Caco-2 (cell line): ENCODE measurements around the gene CCDC30. TPM values are rescaled to one million over a fixed set of nuclear protein-coding genes. Genes with fewer than 3 reads are reported as not detected.

ENCODE experiments used
- BruUV-seq: library from RNA; stranded (reverse); fragments of 400-500 nt; replicated peaks from 2 replicates; lab custom pipeline; 2021; lab: Mats Ljungman, UMichigan
- CTCF ChIA-PET: fragments of 300-600 bp; sonication (Branson Sonifier 250); formaldehyde crosslinking; loops from one replicate; lab custom pipeline; 2022; ENCODE audit warnings: antibody characterized with exemption; lab: Charles Lee
- POLR2A ChIA-PET: fragments of 300-600 bp; sonication (Branson Sonifier 250); formaldehyde crosslinking; loops from one replicate; lab custom pipeline; 2022; ENCODE audit warnings: antibody characterized with exemption; lab: Charles Lee
- DNase-seq, 2 experiments: peaks; one replicate each; pipeline versions ENCODE4 v3.0.0 to v3.0.0-alpha.2; 2020 to 2022
- H3K27me3 ChIP-seq: replicated peaks from 2 replicates; pipeline ENCODE4 v1.6.0; 2011; ENCODE audit warnings: low read length; ENCODE audit not compliant: control insufficient read depth, insufficient read depth
- H3K36me3 ChIP-seq: 2 replicates; pipeline ENCODE4 v1.5.1; 2011; ENCODE audit warnings: low read length; ENCODE audit not compliant: control insufficient read depth, insufficient read depth
- H3K4me1 ChIP-seq: fragments of 250-450 bp; sonication (Bioruptor Pico); 2 replicates; pipeline ENCODE4 v1.5.1; 2020; ENCODE audit warnings: mild to moderate bottlenecking
- H3K4me3 ChIP-seq: 2 replicates; pipeline ENCODE4 v1.5.1; 2011; ENCODE audit warnings: low read depth, mild to moderate bottlenecking, control low read depth, low read length
- H3K9me3 ChIP-seq: fragments of 250-450 bp; sonication (Bioruptor Pico); 2 replicates; pipeline ENCODE4 v1.5.1; 2020; ENCODE audit warnings: mild to moderate bottlenecking, moderate library complexity
- H3K27ac Mint-ChIP-seq: one replicate; pipeline ENCODE4 v1.8.0; 2022; ENCODE audit warnings: mixed read lengths; ENCODE audit not compliant: unreplicated experiment
- H3K27me3 Mint-ChIP-seq: one replicate; pipeline ENCODE4 v1.8.0; 2022; ENCODE audit warnings: mixed read lengths; ENCODE audit not compliant: insufficient read depth, unreplicated experiment
- H3K36me3 Mint-ChIP-seq: one replicate; pipeline ENCODE4 v1.8.0; 2022; ENCODE audit warnings: mild to moderate bottlenecking, mixed read lengths; ENCODE audit not compliant: insufficient read depth, unreplicated experiment
- H3K4me1 Mint-ChIP-seq: one replicate; pipeline ENCODE4 v1.8.0; 2022; ENCODE audit warnings: low read depth, mixed read lengths; ENCODE audit not compliant: unreplicated experiment
- H3K4me3 Mint-ChIP-seq: one replicate; pipeline ENCODE4 v1.8.0; 2022; ENCODE audit warnings: mild to moderate bottlenecking, moderate library complexity, mixed read lengths; ENCODE audit not compliant: unreplicated experiment
- H3K9me3 Mint-ChIP-seq: one replicate; pipeline ENCODE4 v1.8.0; 2022; ENCODE audit warnings: mixed read lengths; ENCODE audit not compliant: unreplicated experiment
- intact Hi-C: fragments of 100-400 bp; cut with micrococcal nuclease; formaldehyde crosslinking; loops from one replicate; pipeline ENCODE4 v1.10.0; 2022; ENCODE audit not compliant: unreplicated experiment
- total RNA-seq: library from RNA; stranded (reverse); gene quantifications from 2 replicates; pipeline ENCODE4 v1.2.3, GENCODE V29; 2022
- TF ChIP-seq, protein P1 (sequence below), 2 experiments: fragments of 200-600 bp in 1 of 2; IDR thresholded peaks; 1 replicate in 1 of 2; 2 replicates in 1 of 2; pipeline versions ENCODE4 v1.5.1 to v1.8.0; 2011 to 2022; ENCODE audit warnings: antibody characterized with exemption in 1 of 2, control low read depth in 1 of 2, inconsistent platforms in 1 of 2, low read depth in 1 of 2, low read length in 1 of 2, mild to moderate bottlenecking in 1 of 2, moderate library complexity in 1 of 2; ENCODE audit not compliant: insufficient read depth in 1 of 2, severe bottlenecking in 1 of 2, unreplicated experiment in 1 of 2

The CCDC30 gene
- total RNA-seq, 1 experiment from 2014 or later: 1.3 TPM

DNA sequence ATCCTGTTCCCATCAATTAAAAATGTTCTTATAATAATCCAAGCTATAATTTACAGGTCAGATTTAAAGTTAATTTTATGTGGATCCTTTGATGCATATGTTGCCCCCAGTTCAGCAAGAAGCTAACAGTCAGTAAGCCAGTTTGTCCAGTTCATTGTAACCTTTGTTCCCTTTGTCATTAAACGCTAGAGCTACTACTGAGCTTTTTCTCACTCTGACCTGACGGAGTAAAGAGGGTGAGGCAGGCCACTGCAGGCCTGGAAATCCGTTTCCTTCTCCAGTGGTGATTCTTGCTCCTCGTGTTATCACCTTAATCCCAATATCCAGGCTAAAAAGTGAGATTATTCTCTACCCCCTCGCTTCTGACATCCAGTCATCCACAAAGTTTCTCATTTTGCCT is 229.4 kb downstream of the CCDC30 start:
- intact Hi-C loops: no loop called here
- peaks cover 57% of the 10 kb centered on the region for H3K36me3 Mint-ChIP-seq
- H3K4me3 ChIP-seq: no peak overlapping the region
- peaks cover 26% of the 10 kb centered on the region for H3K4me1 Mint-ChIP-seq
- no peaks in the 10 kb centered on the region for H3K27me3 ChIP-seq
- peak in 1 of 2 experiments; percentile 49 for DNase-seq
- H3K4me1 ChIP-seq: peaks cover 38% of the 10 kb centered on the region
- no peaks in the 10 kb centered on the region for H3K9me3 Mint-ChIP-seq
- peak overlapping the region; percentile 60 for H3K27ac Mint-ChIP-seq
- CTCF ChIA-PET: interaction anchor here (0.6 to 1.0 kb wide), 4 partner anchors 10 to 81 kb away, joined by 3 to 5 read pairs (median 4); partner anchors contain the start of genes C1orf50, P3H1 and YBX1
- H3K4me3 Mint-ChIP-seq: peak overlapping the region; percentile 61
- H3K9me3 ChIP-seq: no peaks in the 10 kb centered on the region
- no TSS peak for BruUV-seq
- TF ChIP-seq, protein P1, sequence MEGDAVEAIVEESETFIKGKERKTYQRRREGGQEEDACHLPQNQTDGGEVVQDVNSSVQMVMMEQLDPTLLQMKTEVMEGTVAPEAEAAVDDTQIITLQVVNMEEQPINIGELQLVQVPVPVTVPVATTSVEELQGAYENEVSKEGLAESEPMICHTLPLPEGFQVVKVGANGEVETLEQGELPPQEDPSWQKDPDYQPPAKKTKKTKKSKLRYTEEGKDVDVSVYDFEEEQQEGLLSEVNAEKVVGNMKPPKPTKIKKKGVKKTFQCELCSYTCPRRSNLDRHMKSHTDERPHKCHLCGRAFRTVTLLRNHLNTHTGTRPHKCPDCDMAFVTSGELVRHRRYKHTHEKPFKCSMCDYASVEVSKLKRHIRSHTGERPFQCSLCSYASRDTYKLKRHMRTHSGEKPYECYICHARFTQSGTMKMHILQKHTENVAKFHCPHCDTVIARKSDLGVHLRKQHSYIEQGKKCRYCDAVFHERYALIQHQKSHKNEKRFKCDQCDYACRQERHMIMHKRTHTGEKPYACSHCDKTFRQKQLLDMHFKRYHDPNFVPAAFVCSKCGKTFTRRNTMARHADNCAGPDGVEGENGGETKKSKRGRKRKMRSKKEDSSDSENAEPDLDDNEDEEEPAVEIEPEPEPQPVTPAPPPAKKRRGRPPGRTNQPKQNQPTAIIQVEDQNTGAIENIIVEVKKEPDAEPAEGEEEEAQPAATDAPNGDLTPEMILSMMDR (IDR thresholded peaks at IDR 0.05; ENCODE audit: insufficient read depth in 1 of 2, low read depth in 1 of 2, low read length in 1 of 2, severe bottlenecking in 1 of 2, unreplicated experiment in 1 of 2): no peak
- POLR2A ChIA-PET: interaction anchor here (0.9 to 2.0 kb wide), 2 partner anchors 10 to 74 kb away, joined by 4 to 20 read pairs; partner anchors contain the start of genes C1orf50, P3H1 and YBX1
- no peaks in the 10 kb centered on the region for H3K27me3 Mint-ChIP-seq
- H3K36me3 ChIP-seq: no peaks in the 10 kb centered on the region

DNA sequence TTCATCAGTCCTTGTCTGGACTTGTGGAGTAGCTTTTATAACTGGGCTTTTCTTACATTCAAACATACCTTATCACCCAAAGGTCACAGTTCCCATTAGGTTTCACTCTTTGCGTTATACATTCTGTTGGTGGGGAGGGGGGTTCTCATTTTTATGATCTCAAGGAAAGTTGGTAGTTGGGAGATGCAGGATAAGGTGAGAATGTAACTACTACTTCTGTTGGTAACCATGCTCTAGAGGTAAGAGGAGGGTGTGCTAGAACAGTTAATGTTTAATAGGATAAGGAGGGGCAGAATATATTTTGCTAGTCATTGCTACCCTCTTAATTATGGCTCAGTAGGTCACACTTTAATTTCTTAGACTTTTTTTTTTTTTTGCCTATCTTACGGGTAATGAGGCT is 229.8 kb downstream of the CCDC30 start:
- Mint-ChIP-seq H3K36me3 (peaks cover 57% of the 10 kb centered on the region), H3K4me1 (peaks cover 26% of the 10 kb centered on the region), H3K27ac (peak overlapping the region; percentile 60), H3K27me3 (no peaks in the 10 kb centered on the region), H3K4me3 (peak overlapping the region; percentile 61), H3K9me3 (no peaks in the 10 kb centered on the region)
- ChIA-PET CTCF (interaction anchor here (0.6 to 1.0 kb wide), 4 partner anchors 11 to 82 kb away, joined by 3 to 5 read pairs (median 4); partner anchors contain the start of genes C1orf50, P3H1 and YBX1), POLR2A (interaction anchor here (0.9 to 2.0 kb wide), 2 partner anchors 10 to 74 kb away, joined by 4 to 20 read pairs; partner anchors contain the start of genes C1orf50, P3H1 and YBX1)
- TF ChIP-seq, protein P1 (IDR thresholded peaks at IDR 0.05; ENCODE audit: insufficient read depth in 1 of 2, low read depth in 1 of 2, low read length in 1 of 2, severe bottlenecking in 1 of 2, unreplicated experiment in 1 of 2): no peak
- Histone ChIP-seq H3K36me3 (no peaks in the 10 kb centered on the region), H3K4me3 (no peak overlapping the region), H3K4me1 (peaks cover 38% of the 10 kb centered on the region), H3K27me3 (no peaks in the 10 kb centered on the region), H3K9me3 (no peaks in the 10 kb centered on the region)
- no TSS peak for BruUV-seq
- DNase-seq: no peak
- intact Hi-C loops: no loop called here

DNA sequence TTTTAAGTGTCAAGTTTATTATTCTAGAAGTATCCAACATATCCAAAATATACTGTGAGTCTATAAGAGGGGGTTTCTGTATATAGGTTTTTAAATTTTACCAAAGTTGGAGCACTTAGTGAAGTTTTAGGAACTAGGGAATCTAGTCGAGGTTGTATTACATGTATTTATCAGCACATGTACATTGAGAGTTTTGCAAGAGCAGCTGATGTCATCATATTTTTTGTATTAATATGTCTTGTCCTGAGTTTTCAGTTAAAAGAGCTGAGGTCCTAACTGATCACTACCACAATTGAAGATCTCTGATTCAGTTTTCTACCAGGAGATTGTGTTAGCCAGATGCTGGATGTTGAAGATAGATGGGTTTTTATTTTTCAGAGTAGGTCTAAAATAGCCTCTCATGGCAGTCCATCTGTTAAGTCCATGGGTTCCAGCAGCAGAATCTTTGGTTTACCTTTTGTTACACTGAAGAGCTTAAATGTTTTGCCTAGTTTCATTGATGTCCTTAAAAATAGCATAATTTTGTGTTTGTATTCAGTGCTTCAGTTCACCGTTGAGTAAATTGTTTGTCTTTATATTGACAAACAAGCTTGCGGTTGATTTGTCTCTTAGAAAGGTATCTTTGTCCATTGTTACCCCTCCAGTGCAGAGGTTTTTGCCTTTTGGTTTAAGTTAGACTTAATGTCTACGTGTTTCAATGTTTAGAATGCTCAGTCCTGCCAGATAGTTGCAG is 235.2 kb downstream of the CCDC30 start:
- H3K36me3 Mint-ChIP-seq: peaks cover 95% of the 10 kb centered on the region
- CTCF ChIA-PET: no interaction called here
- H3K27ac Mint-ChIP-seq: no peak overlapping the region
- Histone ChIP-seq H3K9me3 (no peaks in the 10 kb centered on the region), H3K4me1 (peaks cover 5% of the 10 kb centered on the region), H3K36me3 (peaks cover 3% of the 10 kb centered on the region; the same call in 1 of the 2 replicates), H3K27me3 (no peaks in the 10 kb centered on the region), H3K4me3 (no peak overlapping the region)
- H3K27me3 Mint-ChIP-seq: no peaks in the 10 kb centered on the region
- H3K4me1 Mint-ChIP-seq: peaks cover 7% of the 10 kb centered on the region
- intact Hi-C loops: no loop called here
- no TSS peak for BruUV-seq
- no peak for DNase-seq
- no peak overlapping the region for H3K4me3 Mint-ChIP-seq
- no peaks in the 10 kb centered on the region for H3K9me3 Mint-ChIP-seq
- TF ChIP-seq, protein P1 (IDR thresholded peaks at IDR 0.05; ENCODE audit: insufficient read depth in 1 of 2, low read depth in 1 of 2, low read length in 1 of 2, severe bottlenecking in 1 of 2, unreplicated experiment in 1 of 2): no peak
- POLR2A ChIA-PET: no interaction called here
